Measurements from ENCODE around the gene TTC7B. TPM values are rescaled to one million over a fixed set of nuclear protein-coding genes. Genes with fewer than 3 reads are reported as not detected.

Gene TTC7B
- total RNA-seq, 4 donors from 2014 or later, result 8.4 to 11.2 (median 9.2) TPM

DNA sequence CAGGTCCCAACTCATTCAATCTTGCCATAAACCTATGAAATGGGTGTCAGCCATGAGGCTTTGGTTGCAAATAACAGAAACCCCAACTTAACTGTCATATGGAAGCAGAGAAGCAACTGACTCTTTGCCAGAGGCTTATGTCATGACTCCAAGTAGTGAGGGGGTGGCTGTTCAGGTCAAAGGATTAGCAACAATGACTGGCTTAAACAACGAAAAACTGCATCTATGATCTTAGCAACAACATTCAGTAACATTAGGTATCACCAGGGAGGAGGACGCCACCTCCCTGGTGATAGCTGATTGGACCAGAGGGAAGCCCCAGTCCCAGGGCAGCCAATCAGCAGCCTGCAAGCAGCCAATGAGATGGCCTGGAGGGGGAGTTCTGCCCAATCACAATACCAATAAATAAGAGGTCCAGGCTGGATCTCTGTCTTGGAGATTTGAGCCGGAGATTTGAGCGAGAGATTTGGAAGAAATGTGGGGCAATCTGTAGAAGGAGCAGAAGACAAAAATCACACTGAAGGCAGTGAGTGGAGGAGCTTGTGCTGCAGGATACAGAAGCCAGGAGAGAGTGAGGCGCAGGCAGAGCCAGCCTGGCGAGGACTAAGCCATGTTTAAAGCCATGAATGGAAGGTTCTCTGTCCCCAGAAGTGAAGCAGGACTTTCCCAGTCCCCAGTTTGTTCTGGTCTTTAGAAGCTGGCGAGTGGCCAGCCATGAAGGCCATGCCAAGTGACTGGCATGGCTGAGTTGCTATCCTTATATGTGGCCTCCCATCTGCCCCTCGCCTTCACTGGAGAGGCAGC lies 326.1 kb downstream of the TTC7B start:
- TF ChIP-seq, protein P1, sequence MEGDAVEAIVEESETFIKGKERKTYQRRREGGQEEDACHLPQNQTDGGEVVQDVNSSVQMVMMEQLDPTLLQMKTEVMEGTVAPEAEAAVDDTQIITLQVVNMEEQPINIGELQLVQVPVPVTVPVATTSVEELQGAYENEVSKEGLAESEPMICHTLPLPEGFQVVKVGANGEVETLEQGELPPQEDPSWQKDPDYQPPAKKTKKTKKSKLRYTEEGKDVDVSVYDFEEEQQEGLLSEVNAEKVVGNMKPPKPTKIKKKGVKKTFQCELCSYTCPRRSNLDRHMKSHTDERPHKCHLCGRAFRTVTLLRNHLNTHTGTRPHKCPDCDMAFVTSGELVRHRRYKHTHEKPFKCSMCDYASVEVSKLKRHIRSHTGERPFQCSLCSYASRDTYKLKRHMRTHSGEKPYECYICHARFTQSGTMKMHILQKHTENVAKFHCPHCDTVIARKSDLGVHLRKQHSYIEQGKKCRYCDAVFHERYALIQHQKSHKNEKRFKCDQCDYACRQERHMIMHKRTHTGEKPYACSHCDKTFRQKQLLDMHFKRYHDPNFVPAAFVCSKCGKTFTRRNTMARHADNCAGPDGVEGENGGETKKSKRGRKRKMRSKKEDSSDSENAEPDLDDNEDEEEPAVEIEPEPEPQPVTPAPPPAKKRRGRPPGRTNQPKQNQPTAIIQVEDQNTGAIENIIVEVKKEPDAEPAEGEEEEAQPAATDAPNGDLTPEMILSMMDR (IDR thresholded peaks at IDR 0.05), result no peak
- TF ChIP-seq EP300 (IDR thresholded peaks at IDR 0.05; ENCODE audit: low read depth) (no peak), POLR2A (IDR thresholded peaks at IDR 0.05) (no peak), POLR2AphosphoS5 (IDR thresholded peaks at IDR 0.05) (no peak)
- intact Hi-C loops (cut with DNase I; ENCODE audit: low total_unique reads) (no loop called here), in situ Hi-C loops (cut with MboI; ENCODE audit: low pct_ligation_motif_present in 1 of 4, low pct_unique_long_range_greater_than_20kb in 1 of 4, low sequenced_read_pairs in 3 of 4) (no loop called here)
- WGBS, 2 donors (ENCODE audit: low coverage in 1 of 2), result 83% methylated on average over 8 of the region's 8 CpGs; no CpG with 5 or more reads in 1 of the 2 donors
- Histone ChIP-seq H3K36me3 (no peaks in the 10 kb centered on the region), H3K4me3 (no peak overlapping the region), H3K9me3 (no peaks in the 10 kb centered on the region), H3K27me3 (no peaks in the 10 kb centered on the region), H3K27ac (no peak overlapping the region), H3K4me1 (peaks cover 0 to 19% (median 2%) of the 10 kb centered on the region in 4 donors)
- DNase-seq, result no peak

DNA sequence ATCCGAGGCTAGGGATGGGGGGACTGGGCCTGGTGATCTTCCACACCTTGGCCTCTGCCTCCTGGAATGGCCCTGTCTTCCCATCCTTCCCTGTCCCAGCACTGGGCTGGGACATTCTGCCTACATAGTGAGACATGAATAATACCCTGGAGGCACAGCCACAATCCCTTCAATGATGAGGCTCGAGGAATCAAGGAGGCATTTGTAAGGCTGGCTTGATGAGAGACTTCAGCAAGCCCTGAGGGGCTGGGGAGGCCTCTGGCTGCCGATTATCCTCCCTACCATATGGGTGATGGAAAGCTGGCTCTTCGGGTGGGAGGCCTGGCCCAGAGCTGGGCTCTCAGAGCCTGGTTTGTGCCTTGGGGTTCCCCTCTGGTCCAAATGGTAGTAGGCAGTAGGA lies 326.9 kb downstream of the TTC7B start:
- Histone ChIP-seq H3K27me3 (no peaks in the 10 kb centered on the region), H3K27ac (no peak overlapping the region), H3K4me1 (peaks cover 0 to 19% (median 2%) of the 10 kb centered on the region in 4 donors), H3K9me3 (no peaks in the 10 kb centered on the region), H3K4me3 (no peak overlapping the region), H3K36me3 (no peaks in the 10 kb centered on the region)
- in situ Hi-C loops (cut with MboI; ENCODE audit: low pct_ligation_motif_present in 1 of 4, low pct_unique_long_range_greater_than_20kb in 1 of 4, low sequenced_read_pairs in 3 of 4), result no loop called here
- intact Hi-C loops (cut with DNase I; ENCODE audit: low total_unique reads), result no loop called here
- 79% methylated on average over 4 of the region's 4 CpGs; no CpG with 5 or more reads in 1 of the 2 donors for WGBS, 2 donors (ENCODE audit: low coverage in 1 of 2)
- TF ChIP-seq, protein P1 (IDR thresholded peaks at IDR 0.05), result no peak
- TF ChIP-seq POLR2AphosphoS5 (IDR thresholded peaks at IDR 0.05) (no peak), POLR2A (IDR thresholded peaks at IDR 0.05) (no peak), EP300 (IDR thresholded peaks at IDR 0.05; ENCODE audit: low read depth) (no peak)
- DNase-seq, result no peak

DNA sequence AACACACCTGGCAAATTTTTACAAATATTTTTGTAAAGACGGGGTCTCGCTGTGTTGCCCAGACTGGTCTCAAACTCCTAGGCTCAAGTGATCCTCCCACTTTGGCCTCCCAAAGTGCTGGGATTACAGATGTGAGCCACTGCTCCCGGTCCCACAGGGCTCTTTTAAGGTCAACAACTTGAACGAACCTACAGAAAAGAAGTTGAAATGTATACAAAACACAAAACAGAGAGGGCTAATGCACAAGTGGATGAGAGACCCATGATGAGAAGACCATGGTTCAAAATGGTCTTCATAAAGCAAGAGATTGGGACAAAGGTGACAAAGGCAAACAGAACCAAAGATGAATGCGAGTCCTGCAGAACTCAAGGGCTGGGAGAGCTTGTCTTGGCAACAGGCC lies 328.0 kb downstream of the TTC7B start:
- intact Hi-C loops (cut with DNase I; ENCODE audit: low total_unique reads), result no loop called here
- WGBS, 2 donors (ENCODE audit: low coverage in 1 of 2), result 73 to 81% methylated on average over 3 to 5 of the region's 5 CpGs
- Histone ChIP-seq H3K9me3 (no peaks in the 10 kb centered on the region), H3K36me3 (no peaks in the 10 kb centered on the region), H3K27me3 (no peaks in the 10 kb centered on the region), H3K4me3 (no peak overlapping the region), H3K4me1 (peaks cover 0 to 25% (median 6%) of the 10 kb centered on the region in 4 donors), H3K27ac (no peak overlapping the region)
- TF ChIP-seq, protein P1 (IDR thresholded peaks at IDR 0.05), result no peak
- TF ChIP-seq EP300 (IDR thresholded peaks at IDR 0.05; ENCODE audit: low read depth) (no peak), POLR2A (IDR thresholded peaks at IDR 0.05) (no peak), POLR2AphosphoS5 (IDR thresholded peaks at IDR 0.05) (no peak)
- in situ Hi-C loops (cut with MboI; ENCODE audit: low pct_ligation_motif_present in 1 of 4, low pct_unique_long_range_greater_than_20kb in 1 of 4, low sequenced_read_pairs in 3 of 4), result no loop called here
- no peak for DNase-seq

DNA sequence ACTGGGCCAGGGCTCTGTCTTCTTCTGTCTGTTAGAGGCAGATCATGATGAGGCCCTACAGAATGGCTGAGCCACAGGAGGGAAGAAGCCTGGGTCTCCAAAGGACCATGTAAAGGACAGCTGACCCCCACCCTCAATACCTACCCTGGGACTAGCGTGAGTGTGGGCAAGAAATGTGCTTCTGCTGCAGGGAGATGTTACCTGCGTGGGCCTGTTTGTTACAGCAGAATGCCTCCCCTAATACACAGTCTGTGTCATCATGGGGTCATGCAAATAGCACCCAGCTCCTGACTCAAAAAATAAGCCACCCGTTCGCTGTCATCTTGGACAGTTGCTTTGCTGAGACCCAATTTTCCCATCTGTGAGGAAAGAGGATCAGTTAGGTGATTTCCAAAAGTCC lies 328.8 kb downstream of the TTC7B start:
- peaks cover 0 to 30% (median 6%) of the 10 kb centered on the region in 4 donors for H3K4me1 ChIP-seq
- no peaks in the 10 kb centered on the region for H3K27me3 ChIP-seq
- DNase-seq, result no peak
- H3K9me3 ChIP-seq, result no peaks in the 10 kb centered on the region
- in situ Hi-C loops (cut with MboI; ENCODE audit: low pct_ligation_motif_present in 1 of 4, low pct_unique_long_range_greater_than_20kb in 1 of 4, low sequenced_read_pairs in 3 of 4) (no loop called here), intact Hi-C loops (cut with DNase I; ENCODE audit: low total_unique reads) (no loop called here)
- WGBS, 2 donors (ENCODE audit: low coverage in 1 of 2), result 84% methylated on average over 4 of the region's 4 CpGs; no CpG with 5 or more reads in 1 of the 2 donors
- no peak overlapping the region for H3K27ac ChIP-seq
- no peak overlapping the region for H3K4me3 ChIP-seq
- H3K36me3 ChIP-seq, result no peaks in the 10 kb centered on the region
- no peak for TF ChIP-seq EP300 (IDR thresholded peaks at IDR 0.05; ENCODE audit: low read depth)
- TF ChIP-seq, protein P1 (IDR thresholded peaks at IDR 0.05), result no peak
- no peak for TF ChIP-seq POLR2A (IDR thresholded peaks at IDR 0.05)
- TF ChIP-seq POLR2AphosphoS5 (IDR thresholded peaks at IDR 0.05), result no peak
